SK-N-SH treated with all-trans-retinoic acid at 6 μM for 48 hours (cell line): ENCODE data around the gene EVPL.

Source experiments
- ATAC-seq: fragments of 200-7000 bp; cut with Tn5 transposase; 3 replicates; pipeline ENCODE4 v1.9.1; 2020; ENCODE audit warnings: mild to moderate bottlenecking, moderate library complexity
- ARNTL ChIP-seq: fragments of 450-650 bp; formaldehyde crosslinking; IDR thresholded peaks from 2 replicates; pipeline ENCODE4 v1.5.0; 2020; ENCODE audit warnings: low read depth, mild to moderate bottlenecking, moderate library complexity, borderline replicate concordance
- BACH2 ChIP-seq: fragments of 250-450 bp; sonication (Bioruptor Pico); IDR thresholded peaks from 2 replicates; pipeline ENCODE4 v1.9.0; 2021; ENCODE audit warnings: mild to moderate bottlenecking, borderline replicate concordance
- CSDC2 ChIP-seq: fragments of 250-450 bp; sonication (Bioruptor Pico); IDR thresholded peaks from 2 replicates; pipeline ENCODE4 v1.5.0; 2020; ENCODE audit warnings: mild to moderate bottlenecking, moderate library complexity
- CSRNP3 ChIP-seq: fragments of 250-450 bp; sonication (Bioruptor Pico); IDR thresholded peaks from 2 replicates; pipeline ENCODE4 v1.5.1; 2021; ENCODE audit warnings: mild to moderate bottlenecking, moderate library complexity
- ESRRG ChIP-seq: fragments of 250-450 bp; sonication (Bioruptor Pico); IDR thresholded peaks from 2 replicates; pipeline ENCODE4 v1.6.1; 2021; ENCODE audit warnings: mild to moderate bottlenecking
- ISL1 ChIP-seq: fragments of 250-450 bp; sonication (Bioruptor Pico); IDR thresholded peaks from 2 replicates; pipeline ENCODE4 v2.1.2; 2022; ENCODE audit warnings: mild to moderate bottlenecking, moderate library complexity
- OSR1 ChIP-seq: fragments of 250-450 bp; sonication (Bioruptor Pico); IDR thresholded peaks from 2 replicates; pipeline ENCODE4 v1.8.0; 2022; ENCODE audit warnings: moderate library complexity, mild to moderate bottlenecking, inconsistent platforms
- PATZ1 ChIP-seq: fragments of 250-450 bp; sonication (Bioruptor Pico); IDR thresholded peaks from 2 replicates; pipeline ENCODE4 v1.8.0; 2020; ENCODE audit warnings: mild to moderate bottlenecking, moderate library complexity, borderline replicate concordance
- POU6F1 ChIP-seq: fragments of 250-450 bp; sonication (Bioruptor Pico); IDR thresholded peaks from 2 replicates; pipeline ENCODE4 v1.8.0; 2021; ENCODE audit warnings: low read depth, mild to moderate bottlenecking, moderate library complexity, borderline replicate concordance
- PPARA ChIP-seq: fragments of 250-450 bp; sonication (Bioruptor Pico); IDR thresholded peaks from 2 replicates; pipeline ENCODE4 v1.5.0; 2020; ENCODE audit warnings: mild to moderate bottlenecking, borderline replicate concordance
- RARB ChIP-seq: fragments of 250-450 bp; sonication (Bioruptor Pico); IDR thresholded peaks from 2 replicates; pipeline ENCODE4 v1.8.0; 2021; ENCODE audit warnings: mild to moderate bottlenecking, moderate library complexity
- TCF4 ChIP-seq: fragments of 250-450 bp; sonication (Bioruptor Pico); IDR thresholded peaks from 2 replicates; pipeline ENCODE4 v1.8.0; 2021; ENCODE audit warnings: mild to moderate bottlenecking, moderate library complexity, borderline replicate concordance
- TOX ChIP-seq: fragments of 250-450 bp; sonication (Bioruptor Pico); IDR thresholded peaks from 2 replicates; pipeline ENCODE4 v1.8.0; 2021; ENCODE audit warnings: mild to moderate bottlenecking, moderate library complexity, borderline replicate concordance
- TSHZ2 ChIP-seq: fragments of 250-450 bp; sonication (Bioruptor Pico); IDR thresholded peaks from 2 replicates; pipeline ENCODE4 v1.5.0; 2020; ENCODE audit warnings: mild to moderate bottlenecking, moderate library complexity
- ZC3H10 ChIP-seq: fragments of 250-450 bp; sonication (Bioruptor Pico); IDR thresholded peaks from 2 replicates; pipeline ENCODE4 v1.5.1; 2021; ENCODE audit warnings: mild to moderate bottlenecking, moderate library complexity
- ZFP3 ChIP-seq: fragments of 250-450 bp; sonication (Bioruptor Pico); IDR thresholded peaks from 2 replicates; pipeline ENCODE4 v1.5.0; 2020; ENCODE audit warnings: mild to moderate bottlenecking, moderate library complexity
- ZFP30 ChIP-seq: fragments of 450-650 bp; formaldehyde crosslinking; IDR thresholded peaks from 2 replicates; pipeline ENCODE4 v1.5.0; 2022; ENCODE audit warnings: mild to moderate bottlenecking, moderate library complexity
- ZNF565 ChIP-seq: fragments of 450-650 bp; formaldehyde crosslinking; conservative IDR thresholded peaks from 2 replicates; pipeline ENCODE4 v1.5.0; 2020; ENCODE audit warnings: low read depth, mild to moderate bottlenecking, moderate library complexity
- ZNF70 ChIP-seq: fragments of 450-650 bp; formaldehyde crosslinking; IDR thresholded peaks from 2 replicates; pipeline ENCODE4 v1.5.0; 2020; ENCODE audit warnings: mild to moderate bottlenecking, moderate library complexity
- ZNF8 ChIP-seq: fragments of 450-650 bp; formaldehyde crosslinking; IDR thresholded peaks from 2 replicates; pipeline ENCODE4 v1.5.0; 2020; ENCODE audit warnings: mild to moderate bottlenecking, moderate library complexity

The EVPL gene

GRCh38 chr17:76003915-76004314 lies 23.2 kb downstream of the EVPL start:
- ATAC-seq = no peak
- no peak for TF ChIP-seq POU6F1

GRCh38 chr17:76002100-76002499 lies 25.0 kb downstream of the EVPL start:
- ATAC-seq = no peak
- TF ChIP-seq OSR1 (CRISPR knock-in tag) = no peak

GRCh38 chr17:76000755-76001521 lies 26.2 kb downstream of the EVPL start, which contains the start of gene CDK3:
Gene CDK3 (plus strand): TSS chr17:76000855. CDS start chr17:76001426, 571 bp downstream.
- no peak; the same call in 2 of the 3 replicates for ATAC-seq
- no peak for TF ChIP-seq ZFP30 (CRISPR knock-in tag)
- TF ChIP-seq, all 23 proteins: peak for 0

GRCh38 chr17:76000016-76000754 lies 26.9 kb downstream of the EVPL start:
- TF ChIP-seq ISL1 (CRISPR knock-in tag) (no peak), POU6F1 (no peak), TOX (CRISPR knock-in tag) (no peak), PATZ1 (CRISPR knock-in tag) (no peak), TSHZ2 (CRISPR knock-in tag) (no peak), OSR1 (CRISPR knock-in tag) (no peak), PPARA (CRISPR knock-in tag) (no peak), TCF4 (no peak), ZNF70 (CRISPR knock-in tag) (no peak), ZFP3 (CRISPR knock-in tag) (no peak), CSDC2 (CRISPR knock-in tag) (no peak), ZNF565 (CRISPR knock-in tag) (no peak)
- ATAC-seq = peak; percentile 83

GRCh38 chr17:75998327-75998795 lies 28.7 kb downstream of the EVPL start:
- no peak for ATAC-seq
- TF ChIP-seq BACH2 (CRISPR knock-in tag) (no peak), OSR1 (CRISPR knock-in tag) (no peak), ESRRG (CRISPR knock-in tag) (no peak), ZFP3 (CRISPR knock-in tag) (no peak), ZC3H10 (no peak), ZNF70 (CRISPR knock-in tag) (no peak), ZFP30 (CRISPR knock-in tag) (no peak), ZNF8 (CRISPR knock-in tag) (no peak), ISL1 (CRISPR knock-in tag) (no peak), ARNTL (CRISPR knock-in tag) (no peak), RARB (CRISPR knock-in tag) (no peak), TSHZ2 (CRISPR knock-in tag) (no peak), CSDC2 (CRISPR knock-in tag) (no peak), CSRNP3 (CRISPR knock-in tag) (no peak)
